ENCODE results near the gene PIP5K1C.

DNA sequence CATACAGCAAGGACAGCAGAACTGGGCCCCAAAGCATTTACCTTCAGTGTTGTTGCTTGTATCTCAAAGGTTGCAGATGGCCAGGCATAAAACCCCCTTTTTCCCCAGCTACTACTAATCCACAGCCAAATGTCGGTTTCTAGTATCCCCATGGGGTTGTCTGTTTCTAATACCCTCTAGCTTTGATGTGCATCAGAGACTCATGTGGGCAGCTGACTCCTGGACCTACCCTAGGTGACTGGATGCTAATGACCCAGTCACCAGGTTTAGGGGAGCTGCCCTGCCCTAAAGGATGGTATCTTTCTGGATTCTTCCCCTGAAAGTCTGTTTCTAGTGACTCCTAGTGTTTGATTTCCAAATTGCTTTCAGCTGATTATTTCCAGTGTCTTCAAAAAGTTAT lies 31.8 kb upstream of the PIP5K1C start:
- TF ChIP-seq POLR2A (IDR thresholded peaks at IDR 0.05): no peak
- TF ChIP-seq, protein P1, sequence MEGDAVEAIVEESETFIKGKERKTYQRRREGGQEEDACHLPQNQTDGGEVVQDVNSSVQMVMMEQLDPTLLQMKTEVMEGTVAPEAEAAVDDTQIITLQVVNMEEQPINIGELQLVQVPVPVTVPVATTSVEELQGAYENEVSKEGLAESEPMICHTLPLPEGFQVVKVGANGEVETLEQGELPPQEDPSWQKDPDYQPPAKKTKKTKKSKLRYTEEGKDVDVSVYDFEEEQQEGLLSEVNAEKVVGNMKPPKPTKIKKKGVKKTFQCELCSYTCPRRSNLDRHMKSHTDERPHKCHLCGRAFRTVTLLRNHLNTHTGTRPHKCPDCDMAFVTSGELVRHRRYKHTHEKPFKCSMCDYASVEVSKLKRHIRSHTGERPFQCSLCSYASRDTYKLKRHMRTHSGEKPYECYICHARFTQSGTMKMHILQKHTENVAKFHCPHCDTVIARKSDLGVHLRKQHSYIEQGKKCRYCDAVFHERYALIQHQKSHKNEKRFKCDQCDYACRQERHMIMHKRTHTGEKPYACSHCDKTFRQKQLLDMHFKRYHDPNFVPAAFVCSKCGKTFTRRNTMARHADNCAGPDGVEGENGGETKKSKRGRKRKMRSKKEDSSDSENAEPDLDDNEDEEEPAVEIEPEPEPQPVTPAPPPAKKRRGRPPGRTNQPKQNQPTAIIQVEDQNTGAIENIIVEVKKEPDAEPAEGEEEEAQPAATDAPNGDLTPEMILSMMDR (IDR thresholded peaks at IDR 0.05): no peak

All from body of pancreas (tissue), 4 donors.